Fibroblast of the aortic adventitia (primary cell): Measurements from ENCODE around the gene CHSY3. TPM values are rescaled to one million over a fixed set of nuclear protein-coding genes. Genes with fewer than 3 reads are reported as not detected.
"Not testable (repeated sequence)": the region's sequence is repeated elsewhere in the genome, so short reads cannot be mapped to it uniquely, and the experiment has no call there.

Source experiments
- DNase-seq: peaks from one replicate; pipeline ENCODE4 v3.0.0-alpha.2; 2010; ENCODE audit warnings: low read depth
- H3K4me3 ChIP-seq: 2 replicates; pipeline ENCODE4 v1.5.1; 2011; ENCODE audit warnings: low read depth, mild to moderate bottlenecking, control low read depth, low read length, moderate library complexity
- small RNA-seq: library from RNA; depleted of rRNA; stranded (forward); fragments of <200 nt; gene quantifications from one replicate; pipeline ENCODE3, GENCODE V24; 2012
- total RNA-seq: library from RNA; depleted of rRNA; stranded (reverse); fragments of >200 nt; gene quantifications from 2 replicates; pipeline ENCODE4 v1.2.3, GENCODE V29; 2012; ENCODE audit warnings: low replicate concordance
- TF ChIP-seq, protein P1 (sequence below): IDR thresholded peaks from 2 replicates; pipeline ENCODE4 v1.5.1; 2011; ENCODE audit warnings: mild to moderate bottlenecking, low read length, control low read depth, inconsistent platforms; ENCODE audit not compliant: insufficient read depth

Gene CHSY3
- total RNA-seq, 1 donor: 2.9 TPM

- H3K4me3 ChIP-seq: no peak overlapping the region
- peak; percentile 33 for DNase-seq
- TF ChIP-seq, protein P1, sequence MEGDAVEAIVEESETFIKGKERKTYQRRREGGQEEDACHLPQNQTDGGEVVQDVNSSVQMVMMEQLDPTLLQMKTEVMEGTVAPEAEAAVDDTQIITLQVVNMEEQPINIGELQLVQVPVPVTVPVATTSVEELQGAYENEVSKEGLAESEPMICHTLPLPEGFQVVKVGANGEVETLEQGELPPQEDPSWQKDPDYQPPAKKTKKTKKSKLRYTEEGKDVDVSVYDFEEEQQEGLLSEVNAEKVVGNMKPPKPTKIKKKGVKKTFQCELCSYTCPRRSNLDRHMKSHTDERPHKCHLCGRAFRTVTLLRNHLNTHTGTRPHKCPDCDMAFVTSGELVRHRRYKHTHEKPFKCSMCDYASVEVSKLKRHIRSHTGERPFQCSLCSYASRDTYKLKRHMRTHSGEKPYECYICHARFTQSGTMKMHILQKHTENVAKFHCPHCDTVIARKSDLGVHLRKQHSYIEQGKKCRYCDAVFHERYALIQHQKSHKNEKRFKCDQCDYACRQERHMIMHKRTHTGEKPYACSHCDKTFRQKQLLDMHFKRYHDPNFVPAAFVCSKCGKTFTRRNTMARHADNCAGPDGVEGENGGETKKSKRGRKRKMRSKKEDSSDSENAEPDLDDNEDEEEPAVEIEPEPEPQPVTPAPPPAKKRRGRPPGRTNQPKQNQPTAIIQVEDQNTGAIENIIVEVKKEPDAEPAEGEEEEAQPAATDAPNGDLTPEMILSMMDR: no peak
These were observed 318.3 kb downstream of the CHSY3 start for GRCh38 chr5:130222573-130222972.

DNA sequence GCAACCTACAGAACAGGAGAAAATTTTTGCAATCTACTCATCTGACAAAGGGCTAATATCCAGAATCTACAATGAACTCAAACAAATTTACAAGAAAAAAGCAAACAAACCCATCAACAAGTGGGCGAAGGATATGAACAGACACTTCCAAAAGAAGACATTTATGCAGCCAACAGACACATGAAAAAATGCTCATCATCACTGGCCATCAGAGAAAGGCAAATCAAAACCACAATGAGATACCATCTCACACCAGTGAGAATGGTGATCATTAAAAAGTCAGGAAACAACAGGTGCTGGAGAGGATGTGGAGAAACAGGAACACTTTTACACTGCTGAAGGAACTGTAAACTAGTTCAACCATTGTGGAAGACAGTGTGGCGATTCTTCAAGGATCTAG, 322.3 kb downstream of the CHSY3 start:
- not testable (repeated sequence) for DNase-seq, H3K4me3 ChIP-seq

- no peak overlapping the region for H3K4me3 ChIP-seq
- DNase-seq: no peak
- TF ChIP-seq, protein P1: no peak
These were observed 323.4 kb downstream of the CHSY3 start for GRCh38 chr5:130227699-130228098.

GRCh38 chr5:130231786-130232185, 327.5 kb downstream of the CHSY3 start:
- H3K4me3 ChIP-seq: no peak overlapping the region
- DNase-seq: no peak
- TF ChIP-seq, protein P1: no peak

DNA sequence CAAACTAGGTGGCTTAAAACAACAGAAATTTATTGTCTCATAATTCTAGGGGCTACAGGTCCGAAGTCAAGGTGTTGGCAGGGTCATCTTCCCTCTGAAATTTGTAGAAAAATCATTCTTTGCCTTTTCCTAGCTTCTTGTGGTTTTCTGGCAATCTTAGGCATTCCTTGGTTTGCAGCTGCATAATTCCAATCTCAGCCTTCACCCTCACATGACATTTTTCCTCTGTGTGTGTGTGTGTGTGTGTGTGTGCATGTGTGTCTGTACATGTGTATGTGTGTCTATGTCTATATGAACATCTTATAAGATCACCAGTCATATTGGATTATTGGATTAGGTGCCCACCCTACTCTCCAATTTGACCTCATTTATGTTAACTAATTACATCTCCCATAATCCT, 330.6 kb downstream of the CHSY3 start:
- H3K4me3 ChIP-seq: no peak overlapping the region
- TF ChIP-seq, protein P1: no peak
- DNase-seq: no peak

Small RNA genes within 50 kb of the gene (small RNA-seq; reads per million reads assigned to genes)
- gene RNA5SP191 (12.0 reads per million, percentile 94 among the genes with 10 or more reads in this experiment), gene RNU6ATAC10P (not detected)

Other genes starting within 250 kb of the CHSY3 start
- not detected in 2 replicates for gene MINAR2, start 156.4 kb upstream of the CHSY3 start, total RNA-seq